ENCODE data around the gene PLIN5.

- TF ChIP-seq CTCF (IDR thresholded peaks at IDR 0.05; ENCODE audit: insufficient read depth, low read length) = no peak
- TF ChIP-seq REST (IDR thresholded peaks at IDR 0.05; ENCODE audit: insufficient replicate concordance, low read depth) = no peak
- TF ChIP-seq SPI1 (IDR thresholded peaks at IDR 0.05; ENCODE audit: borderline replicate concordance, low read depth) = no peak
- no peak for TF ChIP-seq GABPA (IDR thresholded peaks at IDR 0.05; ENCODE audit: low read depth)
These were observed 27.9 kb downstream of the PLIN5 start for GRCh38 chr19:4507150-4507452.

All from HL-60 (cell line).